Right kidney (tissue), 1 donor: ENCODE results near the gene LRRC41.
"Not testable (repeated sequence)": the region's sequence is repeated elsewhere in the genome, so short reads cannot be mapped to it uniquely, and the experiment has no call there.

Source experiments
- DNase-seq: peaks from one replicate; pipeline ENCODE4 v3.0.0-alpha.2; 2016

LRRC41 gene

GRCh38 chr1:46328182-46328581, 24.8 kb upstream of the LRRC41 start:
- not testable (repeated sequence) for DNase-seq

- not testable (repeated sequence) for DNase-seq
These were observed 22.1 kb upstream of the LRRC41 start for GRCh38 chr1:46325285-46326076.

GRCh38 chr1:46322191-46322590, 18.8 kb upstream of the LRRC41 start:
- not testable (repeated sequence) for DNase-seq

GRCh38 chr1:46319960-46320914, 16.8 kb upstream of the LRRC41 start:
- peak; percentile 17 for DNase-seq

- DNase-seq: not testable (repeated sequence)
These were observed 15.9 kb upstream of the LRRC41 start for GRCh38 chr1:46319301-46319700.

GRCh38 chr1:46317323-46317722, 13.9 kb upstream of the LRRC41 start:
- no peak for DNase-seq

- no peak for DNase-seq
These were observed 12.4 kb upstream of the LRRC41 start for GRCh38 chr1:46315669-46316403.

GRCh38 chr1:46310321-46310720, 6.9 kb upstream of the LRRC41 start:
- DNase-seq: no peak

- no peak for DNase-seq
These were observed 6.2 kb upstream of the LRRC41 start for GRCh38 chr1:46309401-46310159.

- DNase-seq: no peak
These were observed 2.7 kb upstream of the LRRC41 start for GRCh38 chr1:46306159-46306530.

GRCh38 chr1:46303872-46304326, 483 bp upstream of the LRRC41 start:
- DNase-seq: no peak

GRCh38 chr1:46302641-46303037, 777 bp downstream of the LRRC41 start:
- peak; percentile 93 for DNase-seq

- DNase-seq: peak; percentile 91
These were observed 1.4 kb downstream of the LRRC41 start for GRCh38 chr1:46301808-46302640.

GRCh38 chr1:46301406-46301807, 2.0 kb downstream of the LRRC41 start:
- no peak for DNase-seq

- DNase-seq: peak; percentile 15
These were observed 2.6 kb downstream of the LRRC41 start for GRCh38 chr1:46300673-46301405.

GRCh38 chr1:46298387-46298786, 5.0 kb downstream of the LRRC41 start:
- no peak for DNase-seq

- no peak for DNase-seq
These were observed 8.1 kb downstream of the LRRC41 start for GRCh38 chr1:46295306-46295705.

- DNase-seq: no peak
These were observed 13.4 kb downstream of the LRRC41 start for GRCh38 chr1:46289976-46290375.

GRCh38 chr1:46289134-46289494, 14.3 kb downstream of the LRRC41 start:
- DNase-seq: no peak

GRCh38 chr1:46288485-46289133, 14.8 kb downstream of the LRRC41 start:
- no peak for DNase-seq
